Skin epidermis (tissue), 12 donors: Measurements from ENCODE around the gene CDH23.

Source experiments
- H3K27ac ChIP-seq, 21 experiments: fragments of 200-600 bp; sonication (generic) in 11 of 21; one replicate each; pipeline ENCODE4 v1.5.0; 2020; ENCODE audit warnings: mild to moderate bottlenecking in 3 of 21, inconsistent platforms in 2 of 21, moderate library complexity in 2 of 21
- H3K4me3 ChIP-seq, 7 experiments: fragments of 200-600 bp; sonication (generic) in 2 of 7; one replicate each; pipeline ENCODE4 v1.5.0; 2020; ENCODE audit warnings: inconsistent platforms in 2 of 7, mild to moderate bottlenecking in 2 of 7, moderate library complexity in 1 of 7

CDH23 gene

DNA sequence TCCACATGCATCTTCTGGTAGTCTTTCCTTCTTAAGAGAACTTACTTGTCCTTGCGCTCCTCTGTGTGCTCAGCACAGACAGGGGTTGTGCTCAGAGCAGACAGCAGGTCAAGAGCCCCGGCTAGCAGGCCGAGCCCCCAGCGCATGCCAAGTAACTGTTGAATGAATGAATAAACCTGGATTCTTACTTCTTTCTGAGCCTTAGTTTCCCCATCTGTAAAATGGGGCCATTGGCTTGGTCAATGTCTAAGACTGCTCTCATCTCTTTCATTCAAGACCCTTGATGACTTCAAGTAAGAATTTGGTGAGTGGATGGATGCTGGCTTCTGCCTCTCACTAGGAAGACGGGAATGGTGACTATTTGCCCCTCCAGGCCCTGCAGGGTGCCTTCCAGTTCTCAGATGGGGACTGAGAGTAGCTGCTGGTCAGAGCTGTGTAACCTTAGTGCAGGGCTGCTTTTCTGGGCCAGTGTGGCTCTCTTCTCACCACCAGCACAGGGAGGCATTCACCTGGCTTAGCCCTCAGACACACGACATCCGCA, 78.1 kb downstream of the CDH23 start:
- Histone ChIP-seq H3K27ac (no peak overlapping the region), H3K4me3 (no peak overlapping the region)

DNA sequence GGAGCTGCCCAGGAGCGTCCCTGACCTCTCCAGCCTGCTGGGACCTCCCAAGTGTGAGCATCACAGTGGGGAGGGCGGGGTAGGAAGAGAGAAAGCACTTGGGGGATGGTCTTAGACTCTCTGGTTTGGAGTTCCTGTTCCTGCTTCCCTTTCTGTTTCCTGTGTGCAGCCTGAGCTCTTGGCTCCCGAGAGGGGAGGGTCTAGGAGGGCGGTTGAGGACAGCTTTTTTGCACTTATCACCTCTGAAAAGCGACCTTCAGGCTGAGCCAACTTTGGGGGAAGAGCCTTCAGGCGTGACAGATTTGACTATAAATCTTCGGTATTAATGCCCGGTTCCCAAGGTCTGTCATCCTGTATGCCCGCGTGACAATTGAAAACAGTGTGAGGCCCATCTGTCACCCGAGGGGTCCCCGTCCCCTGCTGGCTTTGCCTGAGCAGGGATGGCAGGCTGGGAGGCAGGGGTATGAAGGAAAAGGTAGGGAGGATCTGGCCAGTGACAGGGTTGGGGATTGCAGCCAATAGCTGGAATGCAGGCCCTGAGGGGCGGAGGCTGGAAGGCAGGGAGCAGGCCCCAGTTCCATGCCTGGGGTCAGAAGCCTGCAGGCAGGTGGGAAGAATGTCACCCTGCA, 78.6 kb downstream of the CDH23 start:
- Histone ChIP-seq H3K4me3 (no peak overlapping the region), H3K27ac (peak overlapping the region in 6 of 21 experiments; percentile 2 to 47 (median 29))

GRCh38 chr10:71476228-71477011, 79.7 kb downstream of the CDH23 start:
- H3K27ac ChIP-seq: peak overlapping the region in 2 of 21 experiments; percentile 19 to 31
- H3K4me3 ChIP-seq: no peak overlapping the region

DNA sequence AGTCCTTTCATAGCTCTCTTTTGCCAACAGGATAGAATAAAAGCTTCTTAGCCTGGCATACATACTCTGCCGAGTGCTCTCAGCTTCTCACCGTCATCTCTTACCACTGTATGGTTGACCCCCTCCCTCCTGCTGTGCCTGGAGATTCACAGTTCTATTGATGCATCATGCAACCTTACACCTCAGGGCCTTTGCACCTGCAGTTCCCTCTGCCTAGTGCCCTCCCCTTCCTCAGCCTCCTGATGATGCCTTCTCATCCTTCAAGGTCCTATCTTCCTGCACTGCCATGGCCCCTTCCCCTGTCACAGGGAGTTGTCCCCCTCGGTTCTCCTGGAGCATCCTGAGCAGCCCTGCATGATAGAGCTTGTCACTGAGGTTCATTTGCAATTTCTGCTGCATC, 81.5 kb downstream of the CDH23 start:
- Histone ChIP-seq H3K4me3 (no peak overlapping the region), H3K27ac (no peak overlapping the region)

- Histone ChIP-seq H3K4me3 (no peak overlapping the region), H3K27ac (no peak overlapping the region)
These were observed 82.2 kb downstream of the CDH23 start for GRCh38 chr10:71478813-71479365.

DNA sequence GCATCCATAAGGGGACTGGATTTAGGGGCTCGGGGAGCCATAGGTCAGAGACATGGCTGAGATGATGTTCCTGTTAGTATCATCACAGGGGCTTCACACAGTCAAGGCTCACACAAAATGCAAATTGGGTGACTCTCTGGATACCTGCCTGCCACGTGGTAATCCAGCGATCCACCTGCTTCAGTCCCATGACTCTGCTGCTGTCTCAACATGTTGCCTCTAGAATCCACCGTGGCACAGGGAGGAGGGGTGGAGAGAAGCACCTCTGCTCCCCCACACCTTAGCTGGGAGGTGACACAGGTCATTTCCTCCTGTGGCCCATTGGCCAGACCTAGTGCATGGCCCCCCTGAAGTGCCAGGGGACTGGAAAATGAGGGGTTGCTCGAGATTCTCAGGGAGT, 83.1 kb downstream of the CDH23 start:
- no peak overlapping the region for H3K4me3 ChIP-seq
- no peak overlapping the region for H3K27ac ChIP-seq

GRCh38 chr10:71480662-71481061, 83.9 kb downstream of the CDH23 start:
- no peak overlapping the region for H3K4me3 ChIP-seq
- no peak overlapping the region for H3K27ac ChIP-seq

DNA sequence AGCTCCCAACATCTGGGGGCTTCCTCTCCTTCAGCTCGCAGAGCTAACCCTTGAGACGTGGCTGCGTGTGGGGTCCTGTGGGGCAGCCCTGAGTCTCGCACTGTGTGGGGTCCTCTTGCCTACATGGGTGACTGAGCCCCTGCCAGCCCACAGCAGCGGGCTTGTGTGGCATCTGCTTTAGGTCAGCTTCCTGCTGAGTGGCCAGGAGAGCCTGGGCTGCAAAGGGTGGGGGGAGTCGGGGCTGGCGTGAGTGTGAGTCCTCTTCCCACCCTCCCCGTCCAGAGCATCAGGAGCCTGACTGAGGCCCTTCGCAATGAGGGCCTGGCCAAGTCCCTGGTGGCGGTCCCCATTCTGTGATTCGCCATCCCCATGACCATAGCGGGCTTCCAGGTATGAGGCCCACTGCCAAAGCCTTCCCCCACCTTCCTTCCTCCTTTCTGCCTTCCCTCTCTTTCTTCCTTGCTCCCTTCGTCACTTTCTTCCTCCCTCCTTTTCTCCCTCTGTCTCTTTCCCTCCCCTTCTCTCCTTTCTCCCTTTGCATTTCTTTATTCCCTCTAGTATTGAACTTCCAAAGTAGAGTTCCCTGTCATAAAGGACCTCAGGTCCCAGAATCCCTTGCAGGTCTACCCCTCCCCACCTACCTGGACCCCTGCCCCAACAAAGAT, 85.2 kb downstream of the CDH23 start:
- H3K4me3 ChIP-seq: no peak overlapping the region
- H3K27ac ChIP-seq: no peak overlapping the region

DNA sequence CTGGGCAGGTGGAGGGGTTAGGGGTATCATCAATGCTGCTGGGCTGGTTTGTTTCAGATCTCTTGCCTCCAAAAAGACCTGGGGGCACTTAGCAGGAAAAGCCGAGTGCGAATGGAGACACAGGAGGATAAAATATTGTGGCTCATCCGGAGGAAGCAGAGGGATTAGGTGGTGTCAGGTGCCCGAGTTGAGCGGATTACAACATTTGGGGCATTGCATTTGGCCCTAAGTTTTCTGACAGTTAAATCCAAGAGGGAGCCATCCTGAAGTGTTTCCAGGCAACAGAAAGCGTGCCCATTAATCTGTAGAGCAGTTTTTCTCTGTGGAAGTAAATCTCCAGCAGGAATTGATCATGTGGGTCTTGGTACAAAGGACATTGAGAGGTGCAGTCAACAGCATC, 85.9 kb downstream of the CDH23 start:
- Histone ChIP-seq H3K4me3 (no peak overlapping the region), H3K27ac (no peak overlapping the region)

- Histone ChIP-seq H3K4me3 (no peak overlapping the region), H3K27ac (no peak overlapping the region)
These were observed 86.4 kb downstream of the CDH23 start for GRCh38 chr10:71483135-71483534.

- Histone ChIP-seq H3K4me3 (no peak overlapping the region), H3K27ac (no peak overlapping the region)
These were observed 87.4 kb downstream of the CDH23 start for GRCh38 chr10:71483885-71484751.

DNA sequence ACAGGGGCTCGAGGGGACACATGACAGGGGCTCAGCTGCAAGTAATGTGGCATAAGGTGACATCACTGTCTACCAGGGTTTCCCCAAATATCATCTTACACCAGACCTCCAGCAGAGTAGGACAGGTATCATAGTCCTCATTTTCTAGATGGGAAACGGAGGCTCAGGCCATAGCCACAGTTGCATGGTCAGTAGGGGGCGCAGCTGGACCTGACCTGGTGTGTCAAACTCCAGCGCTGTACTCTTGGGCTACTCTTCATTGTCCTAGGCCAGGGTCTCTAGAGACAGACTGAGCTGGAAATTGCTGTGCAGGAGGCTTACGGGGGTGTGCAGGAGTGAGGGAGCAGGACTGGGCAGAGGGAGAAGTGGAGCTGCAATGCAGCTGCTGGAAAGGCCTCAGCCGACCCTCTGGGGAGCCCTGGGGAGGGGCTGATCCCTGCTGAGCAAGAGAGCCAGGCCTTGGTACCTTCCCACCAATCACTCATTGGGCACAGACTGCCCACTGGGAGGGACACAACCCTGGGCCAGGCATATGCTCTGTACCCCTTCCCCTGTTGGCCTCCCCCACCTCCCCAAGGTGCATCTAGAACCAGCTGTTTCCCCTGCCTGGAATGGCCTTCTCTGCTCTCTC, 89.9 kb downstream of the CDH23 start:
- no peak overlapping the region for H3K4me3 ChIP-seq

GRCh38 chr10:71487726-71488125, 91.0 kb downstream of the CDH23 start:
- H3K4me3 ChIP-seq: no peak overlapping the region
- H3K27ac ChIP-seq: no peak overlapping the region

More for the DNA sequence above, 89.9 kb downstream of the CDH23 start:
- H3K27ac ChIP-seq: no peak overlapping the region

DNA sequence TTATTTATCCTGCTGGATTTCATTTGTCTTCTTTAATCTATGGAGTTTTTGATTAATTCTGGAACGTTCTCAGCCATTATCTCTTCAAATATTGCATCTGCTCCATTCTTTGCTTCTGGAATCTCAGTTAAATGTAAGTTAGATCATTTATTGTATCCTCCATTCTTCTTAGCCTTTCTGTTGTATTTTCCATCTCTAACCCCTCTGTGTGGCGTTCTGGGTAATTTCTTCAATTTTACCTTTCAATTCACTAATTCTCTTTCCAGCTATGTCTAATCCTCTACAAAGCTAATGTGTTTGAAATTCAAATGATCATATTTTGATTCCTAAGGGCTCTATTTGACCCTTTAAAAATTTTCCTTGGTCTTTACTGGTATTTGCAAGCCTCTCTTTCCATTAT, 92.4 kb downstream of the CDH23 start:
- Histone ChIP-seq H3K27ac (no peak overlapping the region), H3K4me3 (no peak overlapping the region)

- H3K27ac ChIP-seq: no peak overlapping the region
- H3K4me3 ChIP-seq: no peak overlapping the region
These were observed 96.2 kb downstream of the CDH23 start for GRCh38 chr10:71492872-71493271.

DNA sequence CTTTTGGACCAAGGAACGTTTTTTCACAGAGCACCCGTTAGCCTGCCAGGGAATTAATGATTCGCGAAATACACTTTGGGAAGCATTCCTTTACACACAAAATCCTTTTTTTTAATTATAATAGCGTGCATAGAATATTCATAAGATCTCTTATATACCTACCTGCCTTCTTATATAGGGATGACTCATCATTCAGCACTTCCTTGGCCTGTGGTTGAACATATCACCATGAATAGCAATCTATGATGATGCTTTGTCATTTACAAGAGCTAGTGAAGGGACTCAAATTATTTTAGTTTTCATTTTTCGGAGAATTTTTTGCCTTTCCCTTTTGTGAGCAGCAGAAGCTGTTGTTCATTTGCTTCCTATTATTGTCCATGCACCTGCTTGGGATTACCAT, 97.0 kb downstream of the CDH23 start:
- Histone ChIP-seq H3K27ac (no peak overlapping the region), H3K4me3 (no peak overlapping the region)

DNA sequence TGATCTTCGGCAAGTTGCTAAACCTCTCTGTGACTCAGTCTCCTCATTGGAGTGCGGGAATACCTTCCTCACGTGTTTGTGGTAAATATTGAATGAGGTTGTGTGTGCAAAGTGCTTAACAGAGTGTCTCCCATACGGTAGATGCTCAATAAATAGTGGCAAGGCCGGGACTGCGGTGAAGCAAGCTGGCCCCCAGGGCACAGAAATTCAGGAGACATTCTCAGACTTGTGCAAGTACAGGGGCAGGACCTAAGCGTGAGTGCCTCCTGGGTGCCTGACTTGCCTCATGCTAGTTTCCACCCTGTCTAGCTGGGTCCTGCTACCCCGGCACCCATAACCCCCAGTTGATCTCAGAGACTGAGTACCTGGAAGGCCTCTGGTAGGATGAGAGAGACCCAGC, 97.8 kb downstream of the CDH23 start:
- H3K27ac ChIP-seq: no peak overlapping the region
- no peak overlapping the region for H3K4me3 ChIP-seq

DNA sequence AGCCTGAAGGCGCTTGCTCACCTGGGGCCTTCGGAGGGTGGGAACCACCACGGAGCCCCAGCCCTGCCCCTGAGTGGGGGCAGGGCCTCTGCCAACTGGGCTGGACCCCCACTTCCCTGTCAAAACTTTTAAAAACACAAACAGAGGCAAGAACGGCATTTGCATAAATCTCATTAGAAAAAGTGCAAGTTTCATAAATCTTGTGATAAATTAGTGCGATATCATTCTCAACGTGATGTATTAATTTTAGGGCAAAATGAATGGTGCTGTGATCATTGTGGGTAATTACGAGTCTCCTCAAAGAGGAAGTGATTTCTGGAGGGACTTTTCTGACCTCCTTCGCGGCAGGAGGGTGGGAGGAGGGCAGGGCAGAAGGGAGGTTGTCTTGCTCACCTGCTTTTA, 98.3 kb downstream of the CDH23 start:
- no peak overlapping the region for H3K27ac ChIP-seq
- no peak overlapping the region for H3K4me3 ChIP-seq
